HEK293 (cell line): ENCODE results near the gene GLG1.

Experiments used
- CTCF ChIA-PET: fragments of 350-600 bp; formaldehyde crosslinking; extraction: SDS; loops from one replicate; lab custom pipeline; 2021; ENCODE audit warnings: antibody characterized with exemption; lab: Yijun Ruan, JAX
- POLR2A ChIA-PET: fragments of 300-600 bp; formaldehyde crosslinking; extraction: SDS; loops from one replicate; lab custom pipeline; 2020; ENCODE audit warnings: antibody characterized with exemption, inconsistent platforms; lab: Yijun Ruan, JAX
- H3K27ac ChIP-seq: fragments of 200-500 bp; sonication (Bioruptor generic); 2 replicates; pipeline ENCODE4 v1.5.1; 2014; ENCODE audit warnings: low read depth, low read length, control low read depth, inconsistent platforms; ENCODE audit errors: extremely low read depth
- H3K36me3 ChIP-seq, 2 experiments: fragments of 200-500 bp in 1 of 2; sonication (Bioruptor generic) in 1 of 2; 1 replicate in 1 of 2; 2 replicates in 1 of 2; pipeline ENCODE4 v1.5.1; 2014 to 2017; ENCODE audit warnings: inconsistent platforms in 2 of 2, low read length in 2 of 2; ENCODE audit not compliant: control insufficient read depth in 2 of 2, insufficient read depth in 1 of 2
- H3K4me1 ChIP-seq: fragments of 200-500 bp; sonication (Bioruptor generic); 2 replicates; pipeline ENCODE4 v1.5.1; 2014; ENCODE audit warnings: mild to moderate bottlenecking, low read length, inconsistent platforms; ENCODE audit not compliant: control insufficient read depth, insufficient read depth
- H3K4me3 ChIP-seq: 2 replicates; pipeline ENCODE4 v1.5.1; 2011; ENCODE audit warnings: low read depth, mild to moderate bottlenecking, control low read depth, low read length, moderate library complexity
- H3K9me3 ChIP-seq: fragments of 200-500 bp; sonication (Bioruptor generic); 2 replicates; pipeline ENCODE4 v1.5.1; 2014; ENCODE audit warnings: low read depth, low read length, inconsistent platforms; ENCODE audit not compliant: control insufficient read depth, insufficient read depth
- FEZF1 ChIP-seq: fragments of 450-650 bp; formaldehyde crosslinking; IDR thresholded peaks from 2 replicates; pipeline ENCODE4 v1.5.1; 2016; ENCODE audit warnings: missing biosample characterization, missing genetic modification characterization
- GLI2 ChIP-seq: fragments of 450-650 bp; formaldehyde crosslinking; IDR thresholded peaks from 2 replicates; pipeline ENCODE4; 2017; ENCODE audit warnings: missing biosample characterization, missing genetic modification characterization, low read depth, borderline replicate concordance
- KLF10 ChIP-seq: fragments of 450-650 bp; IDR thresholded peaks from 2 replicates; pipeline ENCODE4 v1.5.1; 2018; ENCODE audit warnings: missing biosample characterization, mild to moderate bottlenecking, missing genetic modification characterization
- MYNN ChIP-seq: fragments of 450-650 bp; formaldehyde crosslinking; IDR thresholded peaks from 2 replicates; pipeline ENCODE4 v1.5.1; 2016; ENCODE audit warnings: missing biosample characterization, missing genetic modification characterization, borderline replicate concordance
- PRDM1 ChIP-seq: fragments of 450-650 bp; formaldehyde crosslinking; IDR thresholded peaks from 2 replicates; pipeline ENCODE4; 2016; ENCODE audit warnings: missing biosample characterization, missing genetic modification characterization
- PRDM10 ChIP-seq: fragments of 450-650 bp; formaldehyde crosslinking; IDR thresholded peaks from 2 replicates; pipeline ENCODE4 v1.5.1; 2016; ENCODE audit warnings: missing biosample characterization, missing genetic modification characterization
- SP7 ChIP-seq: fragments of 450-650 bp; formaldehyde crosslinking; IDR thresholded peaks from 2 replicates; pipeline ENCODE4 v1.5.1; 2016; ENCODE audit warnings: missing biosample characterization, missing genetic modification characterization
- ZBTB17 ChIP-seq: fragments of 450-650 bp; formaldehyde crosslinking; IDR thresholded peaks from 2 replicates; pipeline ENCODE4 v1.5.1; 2016; ENCODE audit warnings: missing biosample characterization, missing genetic modification characterization
- ZFHX2 ChIP-seq: fragments of 450-650 bp; formaldehyde crosslinking; conservative IDR thresholded peaks from 2 replicates; pipeline ENCODE4 v1.5.1; 2016; ENCODE audit warnings: missing biosample characterization, missing genetic modification characterization
- ZNF10 ChIP-seq: fragments of 450-650 bp; formaldehyde crosslinking; IDR thresholded peaks from 2 replicates; pipeline ENCODE4 v1.5.1; 2017; ENCODE audit warnings: missing biosample characterization, missing genetic modification characterization
- ZNF112 ChIP-seq: fragments of 450-650 bp; formaldehyde crosslinking; IDR thresholded peaks from 2 replicates; pipeline ENCODE4 v1.5.0; 2017; ENCODE audit warnings: missing biosample characterization, missing genetic modification characterization
- ZNF214 ChIP-seq: fragments of 450-650 bp; formaldehyde crosslinking; IDR thresholded peaks from 2 replicates; pipeline ENCODE4 v1.5.1; 2017; ENCODE audit warnings: missing biosample characterization, mild to moderate bottlenecking, missing genetic modification characterization, borderline replicate concordance
- ZNF302 ChIP-seq: fragments of 450-650 bp; formaldehyde crosslinking; IDR thresholded peaks from 2 replicates; pipeline ENCODE4 v1.5.1; 2016; ENCODE audit warnings: missing biosample characterization, missing genetic modification characterization, low read depth
- ZNF335 ChIP-seq: fragments of 450-650 bp; formaldehyde crosslinking; conservative IDR thresholded peaks from 2 replicates; pipeline ENCODE4 v1.5.1; 2016; ENCODE audit warnings: missing biosample characterization, missing genetic modification characterization
- ZNF394 ChIP-seq: fragments of 450-650 bp; formaldehyde crosslinking; IDR thresholded peaks from 2 replicates; pipeline ENCODE4 v1.5.1; 2016; ENCODE audit warnings: missing biosample characterization, missing genetic modification characterization, mild to moderate bottlenecking, moderate library complexity, borderline replicate concordance
- ZNF423 ChIP-seq: fragments of 450-650 bp; formaldehyde crosslinking; IDR thresholded peaks from 2 replicates; pipeline ENCODE4 v1.5.1; 2016; ENCODE audit warnings: missing biosample characterization, missing genetic modification characterization
- ZNF514 ChIP-seq: fragments of 450-650 bp; formaldehyde crosslinking; IDR thresholded peaks from 2 replicates; pipeline ENCODE4 v1.5.1; 2016; ENCODE audit warnings: missing biosample characterization, missing genetic modification characterization
- ZNF530 ChIP-seq: fragments of 450-650 bp; formaldehyde crosslinking; IDR thresholded peaks from 2 replicates; pipeline ENCODE4 v1.5.1; 2016; ENCODE audit warnings: low read depth, missing biosample characterization, missing genetic modification characterization
- ZNF544 ChIP-seq: fragments of 450-650 bp; formaldehyde crosslinking; IDR thresholded peaks from 2 replicates; pipeline ENCODE4 v1.5.0; 2017; ENCODE audit warnings: missing biosample characterization, missing genetic modification characterization
- ZNF548 ChIP-seq: fragments of 450-650 bp; formaldehyde crosslinking; IDR thresholded peaks from 2 replicates; pipeline ENCODE4 v1.5.1; 2016; ENCODE audit warnings: missing biosample characterization, missing genetic modification characterization
- ZNF585B ChIP-seq: fragments of 450-650 bp; formaldehyde crosslinking; IDR thresholded peaks from 2 replicates; pipeline ENCODE4 v1.5.1; 2016; ENCODE audit warnings: missing biosample characterization, missing genetic modification characterization
- ZNF629 ChIP-seq: fragments of 450-650 bp; formaldehyde crosslinking; IDR thresholded peaks from 2 replicates; pipeline ENCODE4 v1.5.1; 2017; ENCODE audit warnings: missing biosample characterization, missing genetic modification characterization
- ZNF660 ChIP-seq: fragments of 450-650 bp; IDR thresholded peaks from 2 replicates; pipeline ENCODE4 v1.5.1; 2018; ENCODE audit warnings: missing biosample characterization, mild to moderate bottlenecking, missing genetic modification characterization
- ZNF664 ChIP-seq: fragments of 450-650 bp; formaldehyde crosslinking; IDR thresholded peaks from 2 replicates; pipeline ENCODE4 v1.5.1; 2016; ENCODE audit warnings: missing biosample characterization, missing genetic modification characterization
- ZNF776 ChIP-seq: fragments of 450-650 bp; formaldehyde crosslinking; IDR thresholded peaks from 2 replicates; pipeline ENCODE4 v1.5.0; 2017; ENCODE audit warnings: missing biosample characterization, missing genetic modification characterization, borderline replicate concordance
- ZNF791 ChIP-seq: fragments of 450-650 bp; formaldehyde crosslinking; IDR thresholded peaks from 2 replicates; pipeline ENCODE4 v1.5.1; 2016; ENCODE audit warnings: missing biosample characterization, missing genetic modification characterization
- TF ChIP-seq, protein P1 (sequence below): fragments of 450-650 bp; formaldehyde crosslinking; IDR thresholded peaks from 2 replicates; pipeline ENCODE4 v1.5.1; 2017; ENCODE audit warnings: missing biosample characterization, missing genetic modification characterization
- TF ChIP-seq, protein P2 (sequence below): fragments of 450-650 bp; formaldehyde crosslinking; IDR thresholded peaks from 2 replicates; pipeline ENCODE4 v1.5.1; 2016; ENCODE audit warnings: missing biosample characterization, missing genetic modification characterization, low read depth

The GLG1 gene

DNA sequence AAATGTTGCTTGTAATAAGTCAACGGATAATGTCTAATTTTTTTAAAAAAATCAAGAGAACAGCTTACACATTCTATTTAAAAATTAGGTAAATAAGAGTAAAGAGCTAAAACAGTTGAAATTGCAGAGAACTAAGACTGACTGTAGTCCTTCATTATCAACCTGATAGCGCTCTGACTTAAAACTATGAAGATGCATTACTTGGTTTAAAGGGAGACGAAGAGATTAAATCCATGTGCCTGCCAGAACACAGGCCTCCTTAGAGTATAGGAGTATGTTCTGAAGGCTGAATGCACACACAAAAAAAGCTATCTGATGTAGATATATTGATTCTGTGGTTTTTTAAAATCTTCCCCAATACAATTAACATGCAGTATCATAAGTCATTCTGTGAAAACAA is 28.5 kb downstream of the GLG1 start:
- H3K27ac ChIP-seq = no peak overlapping the region
- H3K4me3 ChIP-seq = no peak overlapping the region
- peaks cover 11% of the 10 kb centered on the region for H3K4me1 ChIP-seq
- ChIA-PET CTCF (interaction anchor here (1.0 kb wide), 1 partner anchor 75 kb away, joined by 3 read pairs; no protein-coding TSS in a partner anchor), POLR2A (interaction anchor here (1.7 kb wide), 1 partner anchor 23 kb away, joined by 4 read pairs; no protein-coding TSS in a partner anchor)
- no peaks in the 10 kb centered on the region for H3K9me3 ChIP-seq
- no peaks in the 10 kb centered on the region for H3K36me3 ChIP-seq
- TF ChIP-seq, protein P1, sequence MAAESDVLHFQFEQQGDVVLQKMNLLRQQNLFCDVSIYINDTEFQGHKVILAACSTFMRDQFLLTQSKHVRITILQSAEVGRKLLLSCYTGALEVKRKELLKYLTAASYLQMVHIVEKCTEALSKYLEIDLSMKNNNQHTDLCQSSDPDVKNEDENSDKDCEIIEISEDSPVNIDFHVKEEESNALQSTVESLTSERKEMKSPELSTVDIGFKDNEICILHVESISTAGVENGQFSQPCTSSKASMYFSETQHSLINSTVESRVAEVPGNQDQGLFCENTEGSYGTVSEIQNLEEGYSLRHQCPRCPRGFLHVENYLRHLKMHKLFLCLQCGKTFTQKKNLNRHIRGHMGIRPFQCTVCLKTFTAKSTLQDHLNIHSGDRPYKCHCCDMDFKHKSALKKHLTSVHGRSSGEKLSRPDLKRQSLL (tag by site-specific recombination) = no peak
- no peak for TF ChIP-seq GLI2 (tag by site-specific recombination)
- TF ChIP-seq ZNF776 (tag by site-specific recombination) = no peak
- no peak for TF ChIP-seq ZNF214 (tag by site-specific recombination)
- no peak for TF ChIP-seq ZNF514 (tag by site-specific recombination)
- no peak for TF ChIP-seq ZNF548
- TF ChIP-seq ZNF585B = no peak
- no peak for TF ChIP-seq ZNF335
- TF ChIP-seq KLF10 (tag by site-specific recombination) = no peak
- TF ChIP-seq SP7 (tag by site-specific recombination) = no peak
- TF ChIP-seq PRDM1 (tag by site-specific recombination) = no peak
- TF ChIP-seq, all 188 proteins: peak for 0

GRCh38 chr16:74577882-74578366 is 29.0 kb downstream of the GLG1 start:
- ChIA-PET CTCF (interaction anchor here (0.7 kb wide), 1 partner anchor 46 kb away, joined by 3 read pairs; no protein-coding TSS in a partner anchor), POLR2A (interaction anchor here (1.7 kb wide), 1 partner anchor 24 kb away, joined by 4 read pairs; no protein-coding TSS in a partner anchor)
- no peak overlapping the region for H3K27ac ChIP-seq
- H3K4me1 ChIP-seq = peaks cover 11% of the 10 kb centered on the region
- no peak overlapping the region for H3K4me3 ChIP-seq
- no peaks in the 10 kb centered on the region for H3K9me3 ChIP-seq
- no peaks in the 10 kb centered on the region for H3K36me3 ChIP-seq
- TF ChIP-seq ZNF394 (tag by site-specific recombination) (peak; percentile 63), SP7 (tag by site-specific recombination) (peak; percentile 82), ZNF660 (tag by site-specific recombination) (peak; percentile 53; the same call in 1 of the 2 replicates), ZNF544 (tag by site-specific recombination) (no peak), ZNF423 (no peak), MYNN (0 out of 2 replicates have a peak, but pooled peaks have one; percentile 16), ZNF791 (tag by site-specific recombination) (no peak), ZBTB17 (peak; percentile 81), ZNF664 (peak; percentile 73), FEZF1 (tag by site-specific recombination) (peak; percentile 93), ZNF530 (no peak), ZNF302 (tag by site-specific recombination) (no peak), ZFHX2 (no peak), ZNF10 (tag by site-specific recombination) (peak; percentile 72; the same call in 1 of the 2 replicates), ZNF112 (no peak), ZNF629 (tag by site-specific recombination) (peak; percentile 91), PRDM10 (tag by site-specific recombination) (peak; percentile 31; the same call in 1 of the 2 replicates)
- TF ChIP-seq, protein P2, sequence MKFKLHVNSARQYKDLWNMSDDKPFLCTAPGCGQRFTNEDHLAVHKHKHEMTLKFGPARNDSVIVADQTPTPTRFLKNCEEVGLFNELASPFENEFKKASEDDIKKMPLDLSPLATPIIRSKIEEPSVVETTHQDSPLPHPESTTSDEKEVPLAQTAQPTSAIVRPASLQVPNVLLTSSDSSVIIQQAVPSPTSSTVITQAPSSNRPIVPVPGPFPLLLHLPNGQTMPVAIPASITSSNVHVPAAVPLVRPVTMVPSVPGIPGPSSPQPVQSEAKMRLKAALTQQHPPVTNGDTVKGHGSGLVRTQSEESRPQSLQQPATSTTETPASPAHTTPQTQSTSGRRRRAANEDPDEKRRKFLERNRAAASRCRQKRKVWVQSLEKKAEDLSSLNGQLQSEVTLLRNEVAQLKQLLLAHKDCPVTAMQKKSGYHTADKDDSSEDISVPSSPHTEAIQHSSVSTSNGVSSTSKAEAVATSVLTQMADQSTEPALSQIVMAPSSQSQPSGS (tag by site-specific recombination) = no peak; the same call in 1 of the 2 replicates
